Activated CD4-positive, alpha-beta T cell treated with anti-CD3 and anti-CD28 coated beads, Interleukin-2, amount 50 U/mL, for 48 hours (primary cell): ENCODE measurements around the gene TINAGL1.

Source experiments
- DNase-seq, 2 experiments: peaks; one replicate each; pipeline ENCODE4 v3.0.0-alpha.2; 2020

Gene TINAGL1

GRCh38 chr1:31576201-31576669 is at the start of gene TINAGL1:
TSS of gene TINAGL1 (plus strand) at chr1:31576515. CDS start at chr1:31577149, 634 bp downstream.
- DNase-seq, result peak in 1 of 2 experiments; percentile 7

DNA sequence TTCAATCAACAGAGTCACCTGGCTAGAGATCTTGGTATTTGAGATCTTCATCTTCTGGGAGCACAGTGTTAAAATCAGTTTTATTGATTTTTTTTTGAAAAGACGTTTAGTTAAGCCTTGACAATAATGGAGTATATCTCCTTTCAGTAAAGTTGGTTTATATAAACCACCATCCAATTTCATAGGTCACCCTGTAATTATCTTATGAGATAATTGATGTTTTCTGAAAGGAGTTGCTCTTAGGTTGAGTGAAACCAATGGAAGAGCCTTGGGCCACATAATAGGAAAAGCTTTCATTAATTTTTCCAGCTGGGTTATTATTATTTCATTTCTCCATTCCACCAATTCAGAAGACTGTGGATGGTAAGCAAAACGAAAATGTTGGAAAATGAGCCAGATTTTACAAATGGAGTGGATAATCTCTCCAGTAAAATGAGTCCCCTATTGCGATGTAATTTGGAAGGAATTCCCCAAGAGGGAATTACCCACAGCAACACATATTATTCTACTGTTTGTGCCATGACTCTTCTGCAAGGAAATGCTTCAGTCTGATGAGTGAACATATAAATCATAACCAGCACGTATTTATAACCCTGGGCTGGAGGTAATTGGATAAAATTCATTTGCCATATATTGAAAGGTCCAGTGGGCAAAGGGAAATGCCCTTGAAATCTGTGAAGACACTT is 46.2 kb upstream of the TINAGL1 start:
- no peak for DNase-seq

- DNase-seq, result no peak
Observed at GRCh38 chr1:31531177-31531999, 44.9 kb upstream of the TINAGL1 start.

DNA sequence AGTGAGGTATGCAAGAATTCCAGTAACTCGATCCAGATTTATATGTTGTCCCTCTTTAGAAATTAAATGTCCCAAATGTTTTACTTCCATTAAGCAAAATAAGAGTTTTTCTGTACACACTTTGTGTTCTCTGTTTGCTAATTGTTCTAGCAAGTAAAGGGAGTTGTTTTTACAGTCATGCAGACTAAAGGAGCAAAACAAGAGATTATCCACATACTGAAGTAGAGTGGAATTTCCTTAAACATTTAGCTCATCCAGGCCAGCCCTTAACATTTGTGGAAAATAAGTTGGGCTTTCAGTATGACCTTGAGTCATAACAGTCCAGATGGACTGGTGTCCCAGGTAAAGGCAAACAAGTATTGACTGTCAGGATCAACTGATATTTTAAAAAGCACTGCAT is 44.1 kb upstream of the TINAGL1 start:
- DNase-seq, result no peak

- DNase-seq, result no peak
Observed at GRCh38 chr1:31535561-31535960, 40.8 kb upstream of the TINAGL1 start.

DNA sequence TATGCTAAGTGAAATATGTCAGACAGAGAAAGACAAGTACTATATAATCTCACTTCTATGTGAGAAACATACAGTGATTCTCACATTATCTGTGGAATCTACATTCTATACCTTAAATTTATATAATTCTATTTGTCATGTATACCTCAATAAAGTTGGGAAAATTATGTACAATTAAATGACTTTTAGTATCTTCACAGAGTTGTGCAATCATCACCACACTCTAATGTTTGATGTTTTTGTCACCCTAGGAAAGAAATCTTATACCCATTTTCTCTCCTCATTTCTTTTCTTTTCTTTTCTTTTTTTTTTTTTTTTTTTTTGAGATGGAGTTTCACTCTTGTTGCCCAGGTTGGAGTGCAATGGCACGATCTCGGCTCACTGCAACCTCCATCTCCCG is 37.0 kb upstream of the TINAGL1 start:
- no peak for DNase-seq

GRCh38 chr1:31541194-31541593 is 35.1 kb upstream of the TINAGL1 start:
- no peak for DNase-seq

DNA sequence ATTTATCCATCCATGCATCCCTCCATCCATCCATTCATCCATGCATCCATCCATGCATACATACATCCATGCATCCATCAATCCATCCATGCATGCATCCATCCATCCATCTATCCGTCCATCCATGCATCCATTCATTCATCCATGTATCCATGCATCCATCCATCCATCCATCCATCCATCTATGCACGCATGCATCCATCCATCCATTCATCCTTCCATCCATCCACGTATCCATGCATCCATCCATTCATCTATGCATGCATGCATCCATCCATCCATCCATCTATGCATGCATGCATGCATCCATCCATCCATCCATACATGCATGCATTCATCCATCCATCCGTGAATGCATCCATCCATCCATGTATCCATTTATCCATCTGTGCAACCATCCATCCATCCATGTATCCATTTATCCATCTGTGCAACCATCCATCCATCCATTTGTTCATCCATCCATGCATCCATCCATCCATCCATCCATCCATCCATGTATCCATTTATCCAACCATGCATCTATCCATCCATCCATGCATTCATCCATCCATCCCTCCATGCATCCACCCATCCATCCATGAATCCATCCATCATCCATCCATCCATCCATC is 30.3 kb upstream of the TINAGL1 start:
- no peak for DNase-seq

GRCh38 chr1:31548534-31548906 is 27.8 kb upstream of the TINAGL1 start:
- DNase-seq, result no peak

DNA sequence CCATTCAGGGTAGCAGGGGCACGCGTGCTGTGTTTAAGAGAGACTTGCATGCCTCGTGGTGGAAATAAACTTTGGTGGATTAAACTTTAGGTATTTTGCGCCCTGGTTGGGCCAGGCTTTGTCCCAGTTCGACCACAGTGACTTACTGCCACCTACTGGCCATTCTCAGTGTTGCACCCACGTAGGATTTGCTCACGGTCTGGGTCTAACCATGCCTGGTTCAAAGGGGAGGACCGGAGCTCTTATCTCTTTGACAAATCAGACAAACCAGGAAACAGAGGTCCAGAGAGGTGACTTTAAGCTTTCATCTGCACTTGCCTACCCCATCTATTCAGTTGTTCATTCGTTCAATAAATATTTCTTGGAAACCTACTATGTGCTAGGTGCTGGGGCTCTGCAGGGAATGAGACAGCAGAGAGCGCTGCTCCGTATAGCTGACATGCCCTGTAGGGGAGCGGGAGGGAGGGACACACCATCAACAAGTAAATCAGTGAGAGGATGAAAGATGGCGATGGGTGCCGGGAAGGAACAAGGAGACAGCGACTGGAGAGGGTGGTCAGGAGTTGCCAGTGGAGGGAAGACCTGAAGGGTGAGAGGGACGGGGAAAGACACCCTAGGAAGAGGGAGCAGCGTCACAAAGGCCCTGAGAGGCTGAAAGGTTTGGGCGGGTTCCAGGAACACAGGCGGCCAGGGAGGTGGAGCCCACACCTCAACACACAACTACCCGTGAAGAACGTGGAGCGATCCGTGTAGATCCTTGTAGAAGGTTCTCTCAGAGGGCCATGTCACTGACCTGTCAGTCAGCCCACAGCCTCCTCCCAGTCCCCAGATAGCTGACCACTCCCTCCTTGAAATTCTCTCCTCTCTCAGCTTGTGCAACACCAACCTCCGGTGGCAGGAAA is 27.2 kb upstream of the TINAGL1 start:
- peak; percentile 95 for DNase-seq

DNA sequence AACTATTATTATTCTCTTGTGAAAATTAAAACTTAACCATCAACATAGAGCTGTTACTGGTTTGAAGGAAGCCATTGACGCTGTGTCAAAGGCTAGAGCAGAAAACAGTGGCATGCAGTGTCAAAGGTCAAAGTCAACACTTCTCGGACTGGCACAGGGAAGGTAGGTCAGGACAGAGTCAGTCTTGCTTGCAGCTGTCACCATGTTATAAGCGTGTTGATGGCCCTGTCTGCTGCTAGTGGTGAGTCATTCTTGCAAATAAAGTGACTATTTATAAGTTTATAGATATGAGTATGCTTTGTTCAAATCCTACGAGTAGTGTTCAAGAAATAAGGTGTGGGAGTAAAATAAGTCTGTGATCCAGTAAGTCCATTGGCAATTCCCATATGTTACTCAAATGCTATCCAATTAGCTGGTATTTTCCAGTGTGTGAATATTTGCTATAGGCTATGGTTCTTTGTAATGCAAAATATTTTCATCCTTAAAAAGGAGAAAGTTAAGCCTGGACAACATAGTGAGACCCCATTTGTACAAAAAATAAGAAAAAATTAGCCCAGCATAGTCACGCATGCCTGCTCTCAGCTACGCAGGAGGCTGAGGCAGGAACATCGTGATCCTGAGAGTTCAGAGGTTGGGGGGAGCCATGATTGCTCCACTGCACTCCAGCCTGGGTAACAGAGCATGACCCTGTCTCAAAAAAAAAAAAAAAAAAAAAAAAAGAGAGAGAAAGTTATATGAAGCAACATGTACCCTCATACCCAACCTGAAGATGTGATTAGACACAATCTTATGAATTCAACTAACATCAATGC is 26.3 kb upstream of the TINAGL1 start:
- DNase-seq, result no peak

DNA sequence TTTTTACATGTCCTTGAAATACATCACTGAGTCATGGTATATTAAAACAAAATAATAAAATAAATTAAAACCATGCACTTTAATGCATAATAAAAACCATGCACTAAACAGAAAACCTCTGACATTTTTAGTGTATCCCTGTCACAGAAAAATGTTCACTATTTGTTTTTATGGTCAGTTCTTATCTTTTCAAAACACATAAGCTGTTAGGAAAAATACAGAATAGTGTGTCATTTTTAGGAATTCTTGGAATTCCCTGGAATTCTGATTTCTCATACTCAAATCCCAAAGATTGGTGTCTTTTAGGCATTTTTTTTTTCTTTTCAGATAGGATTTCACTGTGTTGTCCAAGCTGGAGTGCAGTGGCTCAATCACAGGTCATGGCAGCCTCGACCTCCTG is 25.1 kb upstream of the TINAGL1 start:
- DNase-seq, result no peak

- DNase-seq, result no peak
Observed at GRCh38 chr1:31552489-31552888, 23.8 kb upstream of the TINAGL1 start.

DNA sequence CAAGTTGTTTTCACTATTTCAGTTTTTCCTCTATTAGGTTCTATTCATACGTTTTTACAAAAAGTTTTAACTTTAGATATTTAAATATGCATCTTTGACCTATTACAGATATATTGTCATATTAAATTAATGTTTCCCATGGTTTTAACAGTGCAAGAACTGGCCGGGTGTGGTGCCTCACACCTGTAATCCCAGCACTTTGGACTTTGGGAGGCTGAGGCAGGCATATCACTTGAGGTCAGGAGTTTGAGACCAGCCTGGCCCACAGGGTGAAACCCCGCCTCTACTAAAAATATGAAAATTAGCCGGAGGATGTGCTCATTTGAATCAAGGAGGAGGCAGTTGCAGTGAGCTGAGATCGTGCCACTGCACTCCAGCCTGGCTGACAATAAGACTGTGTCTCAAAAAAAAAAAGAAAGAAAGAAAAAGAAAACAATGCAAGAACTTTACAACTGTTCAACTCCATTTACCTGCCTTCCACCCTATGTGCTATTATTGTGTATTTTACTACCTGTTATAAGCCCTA is 19.8 kb upstream of the TINAGL1 start:
- no peak for DNase-seq

DNA sequence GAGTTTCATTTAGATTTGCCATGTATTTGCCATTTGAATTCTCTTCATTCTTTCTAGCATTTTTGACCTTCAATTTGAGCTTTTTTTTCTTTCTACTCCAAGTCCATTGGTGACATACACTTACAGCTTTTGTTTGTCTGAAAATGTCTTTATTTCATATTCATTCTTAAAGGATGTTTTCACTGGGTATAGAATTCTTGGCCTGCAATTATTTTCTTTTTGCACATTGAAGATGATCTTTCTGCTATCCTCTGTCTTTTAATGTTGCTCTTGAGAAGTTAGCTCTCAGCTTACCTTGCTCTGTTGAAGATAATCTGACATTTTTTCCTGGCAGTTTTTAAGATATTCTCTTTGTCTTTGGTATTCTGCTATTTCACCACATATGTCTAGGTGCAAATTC is 16.6 kb upstream of the TINAGL1 start:
- DNase-seq, result no peak

DNA sequence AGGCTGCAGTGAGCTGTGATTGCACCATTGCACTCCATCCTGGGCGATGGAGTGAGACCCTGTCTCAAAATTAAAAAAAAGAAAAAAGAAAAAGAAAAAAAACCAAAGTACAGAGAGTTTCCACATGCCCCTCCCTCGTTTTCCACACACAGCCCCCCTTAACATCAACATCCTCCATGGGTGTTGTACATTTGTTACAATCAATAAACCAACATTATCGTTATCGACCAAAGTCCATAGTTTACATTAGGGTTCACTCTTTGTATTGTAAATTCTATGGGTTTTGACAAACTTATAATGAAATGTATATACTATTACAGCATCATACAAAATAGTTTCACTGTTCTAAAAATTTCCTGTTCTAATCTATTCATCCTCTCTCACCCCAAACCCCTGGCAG is 15.9 kb upstream of the TINAGL1 start:
- no peak for DNase-seq

- no peak for DNase-seq
Observed at GRCh38 chr1:31562707-31563360, 13.5 kb upstream of the TINAGL1 start.

DNA sequence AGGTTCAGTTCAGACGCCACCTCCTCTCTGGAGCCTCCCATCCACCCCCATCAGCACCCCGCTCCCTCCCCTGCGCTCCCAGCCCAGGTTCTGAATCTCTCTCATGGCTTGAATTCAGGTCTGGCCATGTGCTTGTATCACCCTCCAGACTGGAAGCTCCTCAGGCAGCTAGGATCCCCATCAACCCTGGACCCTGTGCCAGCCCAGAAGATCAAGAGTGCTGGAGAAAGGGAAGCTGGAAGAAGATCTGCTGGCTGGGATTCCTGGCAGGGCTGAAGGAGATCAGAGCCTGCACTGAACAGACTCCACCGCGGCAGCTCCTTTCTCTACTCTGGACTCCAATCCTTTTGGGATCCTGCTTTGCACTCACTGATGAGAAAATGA is 11.7 kb upstream of the TINAGL1 start:
- DNase-seq, result no peak

- no peak for DNase-seq
Observed at GRCh38 chr1:31567956-31568570, 8.3 kb upstream of the TINAGL1 start.

GRCh38 chr1:31568895-31569595 is 7.3 kb upstream of the TINAGL1 start:
- no peak for DNase-seq
